CD4-positive, alpha-beta T cell treated with Interleukin-4 for 1 hour (primary cell): Measurements from ENCODE around the gene ARHGAP23.
"Not testable (repeated sequence)": the region's sequence is repeated elsewhere in the genome, so short reads cannot be mapped to it uniquely, and the experiment has no call there.

Source experiments
- DNase-seq, 2 donors: peaks; one replicate each; pipeline ENCODE4 v3.0.0-alpha.2; 2020 to 2022

ARHGAP23 gene

DNA sequence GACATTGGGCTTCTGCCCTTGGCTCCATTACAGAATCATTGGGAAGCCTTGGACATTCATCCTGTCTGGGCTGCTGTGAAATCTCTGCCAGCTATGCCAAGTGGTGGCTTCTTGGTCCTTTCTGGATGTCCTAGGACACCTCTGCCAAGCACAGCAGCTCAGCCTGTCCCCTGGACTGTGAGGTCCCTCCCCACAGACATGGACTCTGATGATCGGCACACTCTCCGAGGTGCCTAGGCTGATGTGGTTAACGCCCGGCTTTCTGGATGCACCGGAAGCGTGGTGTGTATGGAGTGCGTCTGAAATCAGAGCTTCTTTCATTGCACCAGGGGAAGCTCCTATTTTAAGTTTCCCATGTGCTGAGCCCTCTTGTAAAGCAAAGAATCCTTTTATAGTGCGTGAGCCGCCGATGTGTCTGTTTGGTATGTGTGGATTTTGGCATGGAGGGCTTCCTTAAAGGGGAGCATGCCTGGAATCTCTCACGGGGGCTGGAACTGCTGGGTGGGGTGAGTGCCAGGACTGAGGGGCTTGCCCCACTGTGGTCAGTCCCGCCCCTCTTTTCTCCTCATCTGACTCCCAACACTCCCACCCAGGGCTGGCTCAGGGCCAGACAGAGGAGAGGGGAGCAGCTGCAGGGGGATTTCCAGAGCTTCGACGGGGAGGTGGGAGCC is 7.0 kb upstream of the ARHGAP23 start:
- no peak for DNase-seq

DNA sequence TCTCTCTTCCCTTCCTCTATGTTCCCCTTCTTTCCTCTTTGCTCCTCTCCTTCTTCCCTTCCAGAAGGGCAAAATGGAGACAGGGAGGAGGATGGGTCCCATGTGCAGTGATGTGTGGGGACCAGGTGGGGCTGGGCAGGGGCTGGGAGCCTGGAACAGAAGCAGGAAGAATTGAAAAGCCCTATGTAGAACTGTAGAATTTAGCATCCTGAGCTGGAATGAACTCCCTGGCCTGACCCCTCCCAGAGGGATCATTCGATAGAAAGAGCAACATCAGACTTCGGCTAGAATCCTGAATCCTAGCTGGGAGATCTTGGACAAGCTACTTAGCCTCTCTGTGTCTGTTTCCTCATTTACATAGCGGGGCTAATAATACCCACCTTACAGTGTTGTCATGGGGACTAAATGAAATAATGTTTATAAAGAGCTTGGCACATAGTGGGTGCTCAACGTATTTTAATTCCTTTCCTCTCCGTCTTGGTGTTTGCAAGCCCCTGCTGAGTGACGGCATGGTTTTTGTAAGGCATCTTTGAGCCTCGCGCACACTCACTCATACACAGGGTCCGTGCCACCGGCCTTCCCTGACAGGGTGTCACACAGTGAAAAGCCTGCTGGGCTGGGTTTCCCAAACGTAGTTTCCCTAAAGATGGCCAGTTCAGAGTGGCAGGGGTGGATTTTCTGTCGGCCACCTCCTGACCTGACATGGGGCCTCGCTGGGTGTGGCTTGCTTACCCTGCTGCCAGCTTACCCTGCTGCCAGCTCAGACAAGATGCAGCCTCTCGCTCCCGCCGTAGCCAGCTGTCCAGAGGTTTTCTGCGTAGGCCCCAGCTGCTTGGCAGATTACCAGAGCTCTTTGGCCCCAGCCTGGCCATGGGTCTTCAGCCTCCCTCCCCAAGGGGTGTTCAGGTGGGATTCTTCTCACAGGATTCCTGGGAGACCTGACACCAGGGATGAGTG is 6.1 kb upstream of the ARHGAP23 start:
- DNase-seq = no peak

DNA sequence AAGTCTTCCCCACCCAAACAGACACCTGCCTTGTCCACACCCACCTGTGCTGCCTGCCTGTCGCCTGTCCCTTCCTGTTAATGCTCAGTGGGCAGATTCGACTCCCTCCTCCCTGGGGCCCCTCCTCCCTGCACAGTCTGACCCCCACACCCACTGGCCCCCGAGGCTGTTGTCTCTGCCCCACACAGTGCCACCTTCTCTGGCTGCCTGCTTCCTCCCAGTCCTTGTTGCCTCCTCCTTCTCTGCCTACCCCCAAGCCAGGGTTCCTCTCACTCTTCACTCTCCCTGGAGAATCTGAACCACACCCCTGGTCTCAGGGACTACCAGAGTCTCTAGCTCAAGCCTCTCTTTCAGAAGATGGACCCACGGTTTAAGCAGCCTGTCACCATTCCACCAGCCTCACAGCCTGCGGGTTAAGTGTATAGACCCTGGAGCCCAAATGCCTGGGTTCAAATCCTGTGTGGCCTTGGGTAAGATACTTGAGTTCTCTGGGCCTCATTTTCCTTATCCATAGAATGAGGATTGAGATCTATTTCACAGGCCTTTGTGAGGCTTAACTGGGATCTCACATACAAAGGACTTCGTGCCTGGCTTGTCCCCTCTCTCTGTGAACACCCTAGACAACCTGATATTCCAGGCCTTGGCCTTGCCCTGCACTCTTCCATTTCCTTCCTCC is 3.8 kb upstream of the ARHGAP23 start:
- no peak for DNase-seq

DNA sequence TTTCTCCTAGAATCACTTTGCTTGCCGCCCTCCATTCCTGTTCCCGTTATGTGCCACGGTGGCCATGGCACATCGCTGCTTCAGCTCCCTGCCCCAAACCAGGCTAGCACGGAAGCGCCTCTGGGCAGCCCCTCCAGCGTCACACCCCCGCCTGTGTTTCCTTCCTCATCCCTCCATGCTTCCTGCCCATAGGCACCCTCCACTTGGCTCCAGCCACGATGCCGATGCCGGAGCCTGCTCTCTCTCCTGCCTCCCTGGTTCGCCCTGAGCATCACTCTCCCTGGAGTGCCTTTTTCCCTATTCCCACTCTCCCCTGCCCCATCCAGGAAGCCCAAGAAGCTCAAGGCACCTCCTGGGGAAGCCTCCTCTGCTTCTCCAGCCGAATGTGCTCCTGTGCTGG is 3.2 kb upstream of the ARHGAP23 start:
- no peak for DNase-seq

DNA sequence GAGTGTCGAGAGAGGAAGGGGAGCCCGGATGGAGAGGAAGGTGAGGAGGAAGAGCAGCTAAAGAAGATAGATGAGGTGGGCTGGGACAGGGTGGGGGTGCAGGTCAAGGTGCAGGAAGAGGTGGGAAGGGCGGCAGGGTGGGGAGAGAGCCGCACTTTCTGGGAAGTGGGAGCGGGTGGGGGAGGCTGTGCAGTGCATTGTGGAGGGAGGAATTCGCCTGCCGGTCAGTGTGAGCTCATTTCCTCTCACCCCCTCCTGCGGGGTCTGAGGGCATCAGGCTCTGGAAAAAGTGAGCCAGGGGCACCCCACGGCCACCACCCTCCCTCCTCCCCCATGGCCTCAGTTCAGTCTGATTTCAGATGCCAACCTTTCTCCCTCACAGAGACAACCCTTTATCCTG is 2.5 kb upstream of the ARHGAP23 start:
- no peak for DNase-seq

DNA sequence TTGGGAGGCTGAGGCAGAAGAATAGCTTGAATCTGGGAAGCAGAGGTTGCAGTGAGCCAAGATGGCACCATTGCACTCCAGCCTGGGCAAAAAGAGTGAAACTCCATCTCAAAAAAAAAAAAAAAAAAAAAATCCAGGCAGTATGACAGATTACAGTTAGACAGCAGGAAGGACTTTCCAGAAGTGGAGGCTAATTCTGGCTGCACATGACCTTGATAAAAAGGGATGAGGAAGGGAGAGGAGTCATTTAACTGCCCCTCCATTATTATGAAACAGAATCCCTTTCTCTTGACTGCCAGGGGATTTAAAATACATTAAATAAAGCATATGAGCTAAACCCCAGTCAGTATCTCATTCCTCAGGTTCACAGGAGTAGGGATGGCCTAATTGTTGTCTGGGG is 1.8 kb upstream of the ARHGAP23 start:
- no peak for DNase-seq

DNA sequence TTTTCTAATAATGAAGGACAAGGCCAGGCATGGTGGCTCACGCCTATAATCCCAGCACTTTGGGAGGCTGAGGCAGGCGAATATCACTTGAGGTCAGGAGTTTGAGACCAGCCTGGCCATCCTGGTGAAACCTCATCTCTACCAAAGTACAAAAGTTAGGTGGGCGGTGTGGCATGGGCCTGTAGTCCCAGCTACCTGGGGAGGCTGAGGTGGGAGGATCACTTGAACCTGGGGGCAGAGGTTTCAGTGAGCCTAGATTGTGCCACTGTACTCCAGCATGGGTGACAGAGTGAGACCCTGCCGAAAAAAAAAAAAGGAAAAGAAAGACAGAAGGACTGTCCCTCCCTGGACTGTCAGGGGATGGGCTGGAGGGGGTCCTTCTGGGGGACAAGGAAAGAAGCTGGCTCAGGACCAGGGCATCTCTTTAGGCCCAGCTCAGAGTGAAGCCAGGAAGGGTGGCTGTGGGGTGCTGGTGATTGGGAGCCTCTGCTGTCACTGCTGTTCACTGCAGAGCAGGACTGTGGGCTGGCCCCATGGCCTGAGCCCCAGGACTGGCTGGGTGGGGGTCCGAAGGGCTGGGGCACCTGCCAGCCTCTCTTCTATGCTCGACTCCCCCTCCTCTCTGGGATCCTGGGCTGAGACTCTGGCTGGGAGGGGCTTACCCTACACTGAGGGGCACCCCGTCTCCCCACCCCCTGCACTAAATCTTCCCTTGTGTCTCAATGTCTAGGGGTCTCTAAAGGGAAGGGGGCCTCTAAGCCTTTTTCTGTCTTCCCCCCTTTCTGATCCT is 909 bp upstream of the ARHGAP23 start:
- DNase-seq = no peak

DNA sequence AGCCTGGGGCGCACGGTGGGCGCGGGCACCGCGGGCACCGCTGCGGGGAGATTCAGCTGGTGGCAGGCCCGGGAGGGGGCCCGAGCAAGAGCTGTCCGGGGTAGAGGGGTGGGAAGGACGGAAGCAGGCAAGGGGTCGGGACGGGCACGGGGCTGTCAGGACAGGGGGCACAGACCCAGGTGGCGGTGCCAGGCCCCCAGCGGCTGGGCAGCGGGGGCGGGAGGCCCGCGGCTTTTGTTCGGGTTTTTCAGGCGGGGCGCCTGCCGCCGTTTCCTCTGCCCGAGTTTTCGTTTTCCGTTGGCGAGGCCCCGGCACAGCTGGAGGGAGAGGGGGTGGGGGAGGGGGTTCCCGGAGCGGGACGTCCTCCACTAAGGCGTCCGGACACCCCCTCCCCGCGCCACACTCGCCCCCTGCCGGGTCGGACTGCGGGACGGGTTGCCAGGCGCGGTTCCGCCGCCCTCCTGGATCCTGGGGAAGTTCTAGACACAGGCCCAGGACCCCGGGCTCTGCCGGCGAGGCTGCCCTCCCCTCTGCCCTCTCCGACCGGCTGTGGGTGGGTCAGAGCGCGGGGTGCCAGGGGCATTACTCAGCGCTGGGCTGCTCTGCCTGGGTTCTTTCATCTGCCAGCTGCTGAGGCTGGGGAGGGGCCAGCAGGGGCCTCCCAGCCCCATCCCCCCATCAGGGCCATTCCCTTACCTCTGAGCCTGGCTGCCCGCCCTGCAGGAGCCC is 543 bp downstream of the ARHGAP23 start:
- DNase-seq = peak in 1 of 2 donors; percentile 14

DNA sequence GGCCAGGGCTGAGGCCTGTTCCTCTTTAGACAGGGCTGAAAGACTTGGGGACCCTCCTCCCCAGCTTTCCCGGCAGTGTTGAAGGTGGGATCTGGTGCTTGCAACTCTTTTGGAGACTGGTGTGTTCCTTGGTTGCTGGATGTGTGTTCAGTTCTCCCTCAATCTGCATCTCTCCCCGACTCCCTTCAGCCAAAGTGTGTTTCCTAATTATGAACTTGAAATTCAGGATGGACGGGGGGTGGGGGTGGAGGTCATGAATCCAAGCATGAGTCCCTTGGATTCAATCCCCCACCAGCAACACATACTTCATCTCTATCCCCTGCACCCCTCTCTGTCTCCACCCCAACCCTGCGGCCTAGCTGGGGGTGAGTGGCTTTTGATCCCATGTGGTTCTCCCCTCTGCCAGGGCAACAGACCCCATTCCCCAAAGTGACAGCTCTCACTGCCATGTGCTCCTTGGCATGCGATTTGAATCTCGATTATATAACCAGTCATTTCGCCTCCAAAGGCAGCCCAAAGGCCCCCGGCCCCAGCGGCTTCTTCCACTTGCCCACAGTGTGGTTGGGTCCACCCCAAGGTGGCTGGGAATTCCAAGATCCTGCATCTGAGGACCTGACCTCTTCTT is 1.3 kb downstream of the ARHGAP23 start:
- no peak for DNase-seq

DNA sequence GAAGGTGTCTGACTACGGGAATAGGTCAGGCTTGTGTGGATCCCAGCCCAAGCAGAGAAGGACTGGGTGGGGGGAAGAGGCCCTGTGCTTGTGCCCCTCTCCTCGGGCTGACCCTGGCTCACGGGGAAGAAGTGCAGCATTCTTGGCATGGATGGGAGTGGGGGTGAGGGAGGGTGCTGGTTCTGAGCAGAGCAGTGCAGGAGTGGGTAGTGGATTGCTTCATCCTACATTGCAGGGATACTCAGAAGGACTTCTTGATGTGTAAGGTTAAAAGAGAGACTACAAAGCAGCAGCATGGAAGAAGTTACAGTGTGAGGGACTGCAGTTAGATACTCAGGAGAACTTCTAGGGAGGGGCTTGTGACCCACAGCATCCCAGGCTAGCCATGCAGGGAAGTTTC is 2.1 kb downstream of the ARHGAP23 start:
- no peak for DNase-seq

DNA sequence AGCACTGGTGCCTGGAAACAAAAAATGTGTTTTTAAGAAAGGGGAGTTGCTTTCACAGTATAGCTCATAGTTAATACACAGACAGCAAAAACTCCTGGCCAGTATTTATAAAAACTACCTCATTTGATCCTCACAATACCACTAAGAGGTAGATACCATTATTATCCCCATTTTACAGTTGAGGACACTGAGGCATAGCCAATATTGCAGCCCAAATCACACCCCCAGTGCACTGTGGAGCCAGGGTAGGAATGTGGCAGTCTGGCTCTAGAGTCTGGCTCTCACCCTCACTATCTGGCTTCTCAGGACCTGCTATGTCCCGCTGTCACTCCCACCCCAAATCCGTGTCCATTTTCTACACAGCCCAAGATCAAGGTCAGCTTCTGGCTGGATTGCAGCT is 2.6 kb downstream of the ARHGAP23 start:
- DNase-seq = no peak

DNA sequence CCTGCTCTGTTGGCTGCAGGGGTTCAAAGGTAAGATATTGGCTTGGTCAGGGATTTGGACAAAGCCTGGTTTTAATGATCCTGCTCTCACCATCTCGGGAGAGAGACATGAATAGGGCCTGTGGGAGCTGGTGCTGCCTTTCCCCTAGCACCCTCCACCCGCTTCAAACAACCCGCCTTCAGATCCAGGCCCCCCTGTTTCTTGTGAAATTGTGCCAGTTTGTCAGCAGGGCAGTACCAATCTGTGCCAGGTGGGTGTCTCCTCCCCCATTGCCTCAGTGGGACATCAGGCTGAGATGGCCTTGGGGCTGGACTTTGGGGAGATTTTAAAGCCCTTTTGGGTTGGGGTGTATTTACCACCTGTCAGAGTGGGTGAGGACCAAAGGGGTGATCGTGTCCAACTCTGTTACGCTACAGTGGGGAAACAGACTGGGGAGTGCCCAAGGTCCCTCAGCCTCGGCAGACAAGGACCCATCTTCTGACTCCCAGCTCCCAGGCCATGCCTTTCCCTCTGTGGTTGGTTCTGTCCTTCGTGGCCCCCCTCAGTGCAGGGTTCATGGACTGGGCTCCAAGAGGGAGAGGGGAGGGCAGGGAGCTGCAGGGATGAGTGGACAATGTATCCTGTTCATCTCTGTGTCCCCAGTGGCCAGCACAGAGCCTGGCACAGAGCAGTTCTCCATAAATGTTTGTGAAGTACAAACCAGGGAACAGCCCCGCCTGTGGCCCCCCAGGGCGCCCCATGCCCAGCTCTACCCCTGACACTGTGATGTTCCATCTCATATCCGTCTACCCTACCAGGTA is 3.3 kb downstream of the ARHGAP23 start:
- DNase-seq = no peak

DNA sequence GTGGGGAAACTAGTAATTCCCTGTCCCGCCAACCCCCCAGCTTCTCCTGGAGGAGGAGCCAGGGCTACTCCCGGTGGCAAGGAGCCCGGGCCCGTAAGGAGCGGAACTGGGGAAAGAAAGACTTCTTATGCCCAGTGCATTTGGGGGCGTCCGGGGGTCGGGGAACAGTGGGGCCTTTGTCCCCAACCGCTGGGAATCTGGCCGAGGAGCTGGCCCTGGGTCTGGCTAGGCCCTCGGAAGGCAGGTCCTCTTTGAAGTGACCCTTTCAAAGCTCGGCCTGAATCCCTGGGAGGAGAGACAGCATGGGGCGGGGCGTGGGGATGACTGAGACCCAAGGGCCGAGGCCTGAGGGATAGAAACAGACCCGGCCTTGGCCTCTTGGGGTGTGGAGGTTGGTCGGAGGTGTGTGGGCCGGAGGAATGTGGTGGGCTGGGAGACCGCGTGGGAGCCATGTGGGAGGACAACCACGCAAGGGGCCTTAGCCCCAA is 6.0 kb downstream of the ARHGAP23 start:
- no peak for DNase-seq

DNA sequence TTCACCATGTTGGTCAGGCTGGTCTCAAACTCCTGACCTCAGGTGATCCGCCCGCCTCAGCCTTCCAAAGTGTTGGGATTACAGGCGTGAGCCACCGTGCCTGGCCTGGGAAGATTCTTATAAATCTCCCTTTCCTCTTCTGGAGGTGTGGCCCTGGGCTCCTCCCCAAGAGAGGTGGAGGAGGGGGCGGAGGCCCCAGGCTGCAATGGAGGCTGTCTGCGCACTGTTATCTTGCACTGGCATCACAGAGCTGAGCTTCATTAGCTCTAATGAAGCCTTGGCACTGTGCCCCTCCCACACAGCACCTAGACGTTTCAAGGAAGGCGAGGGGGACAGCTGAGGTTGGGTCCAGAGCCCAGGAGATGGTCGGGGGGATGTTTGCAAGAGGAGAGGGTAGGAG is 7.5 kb downstream of the ARHGAP23 start:
- no peak for DNase-seq

DNA sequence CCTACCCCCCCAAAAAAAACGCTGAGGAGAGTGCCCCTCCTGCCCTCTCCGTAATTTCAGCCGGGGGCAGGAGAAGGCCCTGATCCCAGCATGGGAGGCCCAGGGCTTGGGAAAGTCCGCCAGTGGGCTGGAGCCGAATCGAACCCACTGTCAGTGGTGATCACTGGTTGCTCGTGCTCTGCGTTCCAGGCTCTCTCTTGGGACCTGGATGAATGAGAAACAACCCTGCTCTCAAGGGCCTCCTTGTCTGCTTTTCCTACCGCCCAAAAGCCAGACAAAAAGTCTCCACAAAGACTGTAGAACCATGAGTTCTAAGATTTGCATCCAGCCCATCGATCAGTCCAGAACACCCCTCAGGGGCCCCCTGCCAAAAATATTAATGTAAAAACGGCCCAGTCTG is 8.1 kb downstream of the ARHGAP23 start:
- DNase-seq = no peak

DNA sequence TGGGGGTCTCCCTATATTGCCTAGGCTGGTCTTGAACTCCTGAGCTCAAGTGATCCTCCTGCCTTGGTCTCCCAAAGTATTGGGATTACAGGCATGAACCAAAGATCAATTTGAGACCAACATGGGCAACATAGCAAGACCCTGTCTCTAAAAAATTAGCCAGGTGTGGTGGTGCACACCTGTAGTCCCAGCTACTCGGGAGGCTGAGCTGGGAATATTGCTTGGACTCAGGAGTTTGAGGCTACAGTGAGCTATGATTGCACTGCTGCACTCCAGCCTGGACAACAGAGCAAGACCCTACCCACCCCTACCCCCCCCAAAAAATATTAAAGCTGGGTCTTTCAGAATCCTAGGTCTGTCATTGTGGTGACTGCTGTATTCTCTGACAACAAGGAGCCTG is 9.0 kb downstream of the ARHGAP23 start:
- not testable (repeated sequence) for DNase-seq

DNA sequence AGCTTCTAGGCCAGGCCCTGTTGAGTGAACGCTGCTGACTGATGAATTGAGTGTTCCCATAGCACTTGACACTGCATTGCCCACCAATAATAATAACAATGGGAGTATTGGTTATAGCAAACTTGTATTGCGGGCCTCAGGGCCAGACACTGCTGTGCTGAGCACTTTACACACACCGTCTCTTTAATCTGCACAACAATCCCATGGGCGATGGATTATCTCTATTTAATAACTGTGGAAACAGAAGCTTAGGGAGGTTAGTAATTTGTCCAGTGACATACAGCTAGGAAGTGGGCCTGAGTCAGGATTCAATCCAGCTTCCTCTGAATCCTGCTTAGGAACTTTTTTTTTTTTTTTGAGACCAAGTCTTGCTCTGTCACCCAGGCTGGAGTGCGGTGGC is 11.2 kb downstream of the ARHGAP23 start:
- no peak for DNase-seq

DNA sequence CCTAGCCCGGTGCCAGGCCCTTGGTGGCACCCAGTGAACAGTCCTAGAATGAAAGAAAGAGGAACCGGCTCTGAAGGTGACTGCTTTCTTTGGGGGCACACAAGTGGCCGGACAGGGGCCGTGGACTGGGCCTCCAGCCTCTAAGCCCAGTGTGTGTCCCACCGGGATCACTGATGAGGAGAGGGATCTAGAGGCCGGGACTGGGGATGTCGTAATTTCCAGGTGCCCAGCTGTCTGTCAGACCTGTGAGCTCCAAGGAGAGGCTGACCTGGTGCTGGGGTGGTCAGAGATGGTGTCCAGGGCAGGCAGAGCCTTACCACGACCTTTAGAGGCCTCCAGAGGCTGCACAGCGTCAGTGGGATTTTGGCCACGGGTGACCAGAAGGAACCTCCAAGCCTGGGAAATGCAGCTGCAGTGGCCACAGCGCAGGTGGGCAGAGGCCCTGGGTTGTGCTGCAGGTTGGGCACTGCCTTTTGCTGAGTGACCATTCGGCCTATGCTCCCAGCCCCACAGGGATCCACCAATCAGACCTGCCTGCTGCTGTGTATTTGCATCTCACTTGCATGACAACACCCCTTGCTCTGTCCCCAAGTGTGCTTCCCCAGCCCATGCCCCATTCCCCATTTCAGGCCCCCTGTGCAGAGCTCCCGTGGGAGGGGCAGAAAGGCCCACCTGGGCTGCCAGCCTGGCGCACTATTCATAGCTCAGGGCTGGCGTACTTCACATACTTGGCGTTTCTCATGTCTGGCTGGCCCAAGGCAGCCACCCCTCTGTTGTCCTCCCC is 12.5 kb downstream of the ARHGAP23 start:
- no peak for DNase-seq

DNA sequence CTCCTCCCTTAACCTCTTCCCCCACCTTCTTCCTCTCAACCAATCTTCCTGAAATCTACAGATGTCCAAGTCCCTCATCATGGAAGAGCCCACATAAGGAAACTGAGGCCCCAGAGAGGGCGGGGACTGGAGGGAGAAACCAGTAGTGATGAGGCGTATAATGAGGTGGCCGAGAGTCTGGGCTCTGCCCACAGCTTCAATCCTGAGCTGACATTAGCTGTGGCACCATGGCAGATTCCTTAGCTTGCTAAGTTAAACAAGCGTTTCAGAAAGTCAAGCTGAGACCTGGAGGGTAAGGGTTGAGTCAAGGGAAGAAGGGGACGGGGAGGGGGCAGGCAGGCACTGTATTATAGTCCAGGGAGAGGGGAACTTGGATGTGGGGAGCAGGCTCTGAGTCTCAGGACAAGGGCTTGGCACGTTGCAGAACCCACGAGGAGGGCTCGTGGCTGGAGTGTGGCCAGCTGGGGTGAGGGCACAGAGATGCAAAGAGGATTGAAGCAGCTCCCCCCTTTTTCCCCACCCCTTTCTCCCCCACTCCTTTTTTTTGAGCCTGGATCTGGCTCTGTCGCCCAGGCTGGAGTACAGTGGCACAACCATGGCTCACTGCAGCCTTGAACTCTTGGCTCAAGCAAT is 13.3 kb downstream of the ARHGAP23 start:
- no peak for DNase-seq
